Kasumi-1 (cell line): ENCODE data around the gene TNK2.
A peak's percentile ranks its signal among the peaks of the same experiment; 100 is the strongest.
"Not testable (repeated sequence)": the region's sequence is repeated elsewhere in the genome, so short reads cannot be mapped to it uniquely, and the experiment has no call there.

Experiments
- DNase-seq, 2 experiments: peaks; one replicate each; lab custom pipeline; 2025; lab: John Stamatoyannopoulos, UW

TNK2 gene

DNA sequence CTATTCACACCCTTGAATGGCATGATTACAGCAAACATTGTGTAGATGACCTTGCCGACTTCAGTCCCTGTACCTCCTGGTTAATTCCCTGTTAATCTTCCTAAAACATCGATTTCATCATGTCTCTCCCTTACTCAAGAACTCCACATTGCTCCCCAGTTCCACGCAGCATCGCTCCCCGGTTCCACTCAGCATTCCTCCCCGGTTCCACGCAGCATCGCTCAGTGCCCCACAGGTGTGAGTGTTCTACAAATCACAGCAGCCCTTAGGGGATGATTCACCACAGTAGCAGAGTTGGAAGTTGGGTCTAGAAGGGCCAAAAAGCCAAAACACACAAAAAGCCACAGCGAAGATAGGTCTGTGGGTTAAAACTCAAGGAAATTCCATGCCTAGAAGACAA, 8.6 kb upstream of the TNK2 start:
- no peak for DNase-seq

GRCh38 chr3:195916291-195916690, 7.9 kb upstream of the TNK2 start:
- DNase-seq = no peak

GRCh38 chr3:195914648-195915473, 6.5 kb upstream of the TNK2 start:
- no peak for DNase-seq

DNA sequence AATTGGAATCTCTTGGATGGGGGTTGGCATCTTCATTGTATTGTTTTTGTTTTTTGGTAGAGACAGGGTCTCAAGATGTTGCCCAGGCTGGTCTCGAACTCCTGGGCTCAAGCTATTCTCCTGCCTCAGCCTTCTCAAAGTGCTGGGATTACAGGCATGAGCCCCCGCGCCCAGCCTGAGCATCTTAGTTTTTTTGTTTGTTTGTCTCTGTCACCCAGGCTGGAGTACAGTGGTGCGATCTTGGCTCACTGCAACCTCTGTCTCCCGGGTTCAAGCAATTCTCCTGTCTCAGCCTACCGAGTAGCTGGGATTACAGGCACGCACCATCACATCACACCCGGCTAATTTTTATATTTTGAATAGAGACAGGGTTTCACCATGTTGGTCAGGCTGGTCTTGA, 5.8 kb upstream of the TNK2 start:
- DNase-seq = not testable (repeated sequence)

- DNase-seq = no peak
Measured at GRCh38 chr3:195913382-195913781, 5.0 kb upstream of the TNK2 start.

DNA sequence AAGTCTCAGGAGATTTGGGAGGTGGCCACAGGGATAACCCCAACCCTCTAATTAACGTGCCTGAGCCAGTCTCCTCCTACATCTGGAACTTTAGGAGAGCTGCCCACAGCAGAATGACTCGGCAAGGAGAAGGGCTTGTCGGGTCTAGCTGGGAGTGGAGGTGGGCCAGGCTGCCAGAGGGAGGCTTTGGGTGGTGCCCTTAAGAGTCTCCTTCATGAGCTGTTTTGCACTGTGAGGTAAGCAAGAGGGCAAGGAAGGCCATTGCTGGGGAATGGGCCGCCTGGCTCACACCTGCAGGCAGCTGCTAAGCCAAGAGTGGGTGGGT, 3.6 kb upstream of the TNK2 start:
- DNase-seq = no peak

GRCh38 chr3:195911041-195911945, 2.9 kb upstream of the TNK2 start:
- DNase-seq = no peak

DNA sequence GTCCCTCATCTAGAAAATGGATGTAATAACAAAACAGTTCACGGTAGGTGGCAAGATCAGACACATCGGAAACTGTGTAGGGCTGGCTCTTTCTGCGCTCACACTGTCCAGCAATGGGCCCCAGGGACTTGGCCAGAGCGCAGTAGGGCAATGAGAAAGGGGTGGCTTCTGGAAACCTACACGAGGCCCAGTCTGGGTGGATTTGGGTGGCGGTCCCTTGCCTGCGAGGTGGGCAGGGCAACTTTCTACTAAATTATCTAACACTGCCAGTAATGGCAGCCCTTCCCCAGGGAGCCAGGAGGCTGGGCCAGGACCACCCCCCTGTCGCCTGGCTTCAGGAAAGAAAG, 2.1 kb upstream of the TNK2 start:
- no peak for DNase-seq

DNA sequence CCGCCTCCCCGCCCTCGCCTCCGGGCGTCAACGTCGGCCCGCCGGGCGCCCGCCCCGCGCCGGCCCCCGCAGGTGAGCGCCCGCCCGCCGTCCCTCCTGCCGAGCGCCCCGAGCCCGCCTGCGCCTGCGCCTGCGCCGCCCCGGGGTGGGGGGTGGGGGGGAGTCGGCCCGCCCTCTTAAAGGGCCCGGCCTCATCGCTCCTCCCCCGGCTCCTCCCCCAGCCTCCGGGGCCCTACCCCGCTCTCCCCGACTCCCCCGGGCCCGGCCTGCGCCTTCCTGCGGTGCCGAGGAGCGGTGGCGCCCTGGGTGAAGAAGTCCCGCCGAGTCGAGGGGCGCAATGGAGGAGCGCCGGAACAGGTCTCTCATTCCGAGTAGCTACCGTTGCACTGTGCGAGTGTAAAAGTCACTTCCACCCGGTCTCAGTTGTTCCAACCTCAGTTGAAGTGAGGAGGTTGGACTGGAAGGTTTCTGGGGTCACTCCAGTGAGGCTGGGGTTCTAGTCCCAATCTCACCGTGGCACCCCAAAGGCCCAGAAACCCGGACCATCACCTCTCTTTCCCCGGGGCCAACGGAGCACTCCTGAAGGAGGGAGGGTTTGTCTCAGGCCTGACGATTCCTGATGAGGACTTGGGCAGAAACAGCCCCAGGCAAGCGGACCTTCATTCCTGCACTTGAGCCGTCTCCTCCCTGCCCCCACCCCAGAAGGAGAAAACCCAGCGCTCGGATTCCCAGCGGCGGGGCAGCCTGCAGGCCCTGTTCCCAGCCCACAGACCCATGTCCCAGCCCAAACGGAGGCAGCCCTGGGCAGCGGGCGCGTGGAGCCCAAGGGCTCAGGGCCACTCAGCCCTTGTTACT, 1.5 kb upstream of the TNK2 start:
- peak; percentile 67 to 71 for DNase-seq

- DNase-seq = peak in 1 of 2 experiments; percentile 57
Measured at GRCh38 chr3:195908694-195909581, 587 bp upstream of the TNK2 start.

- DNase-seq = no peak
Measured at GRCh38 chr3:195907684-195907933, 742 bp downstream of the TNK2 start.

DNA sequence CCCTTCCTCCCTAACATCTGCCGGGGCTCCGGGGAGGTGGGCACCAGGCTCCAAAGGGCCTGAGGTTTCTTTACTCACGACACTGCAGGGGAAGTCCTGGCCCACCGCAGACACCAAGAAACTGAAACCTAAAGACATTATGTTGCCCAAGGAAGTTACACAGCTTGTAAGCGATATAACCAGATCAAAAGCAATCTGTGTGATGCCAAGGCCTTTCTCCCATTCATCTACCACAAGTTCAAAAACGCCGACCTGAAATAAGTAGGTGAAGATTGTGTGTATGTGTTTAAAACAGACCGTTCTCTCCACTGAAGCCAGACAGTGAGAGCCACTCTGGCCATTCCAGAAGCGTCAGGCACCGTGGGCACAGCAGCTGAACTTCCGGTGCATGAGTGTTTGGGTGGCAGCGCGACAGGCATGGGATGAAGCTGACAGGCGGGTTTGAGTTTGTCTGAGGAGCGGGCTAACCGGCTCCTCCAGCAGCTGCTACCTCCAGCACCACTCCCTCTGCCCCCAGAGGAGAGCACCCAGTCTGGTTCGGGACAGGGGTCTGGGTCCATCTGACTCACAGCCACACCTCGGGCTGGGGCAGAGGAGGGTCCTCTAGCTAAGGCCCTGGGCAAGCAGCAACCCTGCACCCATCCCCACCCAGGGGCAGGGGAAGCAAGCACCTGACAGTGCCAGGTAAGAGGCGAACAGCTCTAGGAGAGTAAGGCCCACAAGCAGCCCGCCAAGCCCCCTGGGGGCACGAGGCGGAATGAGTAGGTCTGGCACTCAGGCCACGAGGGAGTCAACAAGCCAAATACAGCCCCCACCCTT, 1.3 kb downstream of the TNK2 start:
- DNase-seq = peak; percentile 53 to 55

- no peak for DNase-seq
Measured at GRCh38 chr3:195905970-195906864, 2.1 kb downstream of the TNK2 start.

GRCh38 chr3:195904368-195904767, 4.0 kb downstream of the TNK2 start:
- DNase-seq = no peak

DNA sequence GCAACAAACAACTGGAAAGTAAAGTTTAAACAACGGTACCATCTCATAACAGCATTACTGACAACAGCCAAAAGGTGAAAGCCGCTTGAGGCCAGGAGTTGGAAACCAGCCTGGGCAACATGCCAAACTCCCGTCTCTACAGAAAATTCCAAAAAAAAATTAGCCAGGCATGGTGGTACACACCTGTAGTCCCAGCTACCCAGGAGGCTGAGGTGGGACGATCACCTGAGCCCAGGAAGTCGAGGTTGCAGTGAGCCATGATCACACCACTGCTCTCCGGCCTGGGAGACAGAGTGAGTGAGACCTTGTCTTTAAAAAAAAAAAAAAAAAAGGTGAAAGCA, 4.4 kb downstream of the TNK2 start:
- DNase-seq = no peak

DNA sequence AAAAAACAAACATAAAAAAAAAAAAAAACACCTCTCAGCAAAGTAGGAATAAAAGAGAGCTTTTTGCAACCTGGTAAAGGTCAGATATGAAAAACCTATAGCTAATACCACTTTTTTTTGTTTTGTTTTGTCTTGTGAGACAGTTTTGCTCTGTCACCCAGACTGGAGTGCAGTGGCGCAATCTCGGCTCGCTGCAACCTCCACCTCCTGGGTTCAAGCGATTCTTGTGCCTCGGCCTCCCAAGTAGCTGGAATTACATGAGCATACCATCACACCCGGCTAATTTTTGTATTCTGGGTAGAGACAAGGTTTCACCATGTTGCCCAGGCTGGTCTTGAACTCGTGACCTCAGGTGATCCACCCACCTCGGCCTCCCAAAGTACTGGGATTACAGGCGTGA, 5.7 kb downstream of the TNK2 start:
- DNase-seq = not testable (repeated sequence)

DNA sequence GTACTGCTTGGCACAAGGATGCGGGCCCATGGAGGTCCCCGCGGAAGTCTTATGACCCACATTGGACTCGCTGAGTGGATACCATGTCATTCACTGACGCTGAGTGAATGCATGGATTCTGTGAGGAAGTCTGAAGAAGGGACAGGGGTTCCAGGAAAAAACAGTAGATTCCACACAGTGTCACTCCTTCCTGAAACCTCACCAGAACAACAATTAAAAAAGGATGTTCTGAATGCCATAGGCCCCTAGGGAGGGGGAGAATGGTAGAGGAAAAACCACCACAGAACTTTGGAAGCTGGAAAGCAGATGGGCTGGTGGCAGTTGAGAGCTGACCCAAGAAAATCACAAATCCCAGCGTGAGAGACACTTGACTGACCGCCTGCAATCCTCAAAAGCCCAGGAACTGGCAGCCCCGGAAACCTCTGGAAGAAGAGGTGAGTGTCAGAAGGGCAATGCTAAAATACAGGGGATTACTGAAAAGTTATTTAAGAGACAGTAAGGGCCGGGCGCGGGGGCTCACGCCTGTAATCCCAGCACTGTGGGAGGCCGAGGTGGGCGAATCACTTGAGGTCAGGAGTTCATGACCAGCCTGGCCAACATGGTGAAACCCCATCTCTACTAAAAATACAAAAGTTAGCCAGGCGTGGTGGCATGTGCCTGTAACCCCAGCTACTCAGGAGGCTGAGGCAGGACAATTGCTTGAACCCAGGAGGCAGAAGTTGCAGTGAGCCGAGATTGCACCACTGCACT, 6.3 kb downstream of the TNK2 start:
- not testable (repeated sequence) for DNase-seq

DNA sequence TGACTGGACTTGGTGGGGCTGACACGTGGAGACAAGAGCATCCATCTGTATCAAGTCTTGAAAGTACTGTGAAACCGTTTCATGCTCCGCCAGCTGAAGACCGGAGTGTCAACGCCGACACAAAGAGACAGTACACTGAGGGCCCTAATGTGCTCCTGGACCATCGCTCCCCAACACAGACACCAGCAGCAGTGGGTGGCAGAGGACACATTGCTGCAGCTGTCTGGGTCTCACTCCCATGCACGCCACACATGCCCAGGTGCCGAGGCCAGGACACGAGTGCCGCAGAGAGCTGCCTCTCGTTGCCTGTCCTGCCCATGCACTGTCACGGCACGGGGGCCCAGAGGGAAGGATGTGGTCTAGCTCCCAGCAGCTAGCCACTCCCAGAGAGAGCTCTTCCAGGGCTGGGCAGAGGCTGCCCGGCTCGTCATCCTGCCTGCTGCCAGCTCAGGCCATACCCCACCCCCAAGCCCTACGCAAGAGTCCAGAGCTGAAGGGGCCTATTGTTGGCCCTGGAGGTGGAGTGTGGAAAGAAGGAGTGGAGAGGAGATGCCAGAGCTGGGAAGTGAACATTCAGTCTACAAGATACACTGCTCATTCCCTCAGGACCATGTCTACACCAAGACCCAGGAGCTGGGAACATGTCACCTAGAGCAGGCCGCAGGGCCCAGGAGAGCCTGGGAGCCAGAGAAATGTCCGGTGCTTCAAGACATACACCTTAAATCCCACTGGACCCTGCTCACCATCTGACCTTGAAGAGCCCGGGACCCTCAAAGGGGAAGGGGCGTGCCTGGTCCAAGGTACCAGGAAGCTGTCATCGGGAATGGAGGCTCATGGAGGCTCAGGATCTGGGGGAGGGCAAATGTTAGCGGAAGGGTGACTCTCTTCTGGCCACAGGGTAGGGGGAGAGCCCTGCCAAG, 7.7 kb downstream of the TNK2 start:
- peak; percentile 36 to 41 for DNase-seq
